ENCODE results near the gene CCL4.
"Not testable (repeated sequence)": the region's sequence is repeated elsewhere in the genome, so short reads cannot be mapped to it uniquely, and the experiment has no call there.

DNA sequence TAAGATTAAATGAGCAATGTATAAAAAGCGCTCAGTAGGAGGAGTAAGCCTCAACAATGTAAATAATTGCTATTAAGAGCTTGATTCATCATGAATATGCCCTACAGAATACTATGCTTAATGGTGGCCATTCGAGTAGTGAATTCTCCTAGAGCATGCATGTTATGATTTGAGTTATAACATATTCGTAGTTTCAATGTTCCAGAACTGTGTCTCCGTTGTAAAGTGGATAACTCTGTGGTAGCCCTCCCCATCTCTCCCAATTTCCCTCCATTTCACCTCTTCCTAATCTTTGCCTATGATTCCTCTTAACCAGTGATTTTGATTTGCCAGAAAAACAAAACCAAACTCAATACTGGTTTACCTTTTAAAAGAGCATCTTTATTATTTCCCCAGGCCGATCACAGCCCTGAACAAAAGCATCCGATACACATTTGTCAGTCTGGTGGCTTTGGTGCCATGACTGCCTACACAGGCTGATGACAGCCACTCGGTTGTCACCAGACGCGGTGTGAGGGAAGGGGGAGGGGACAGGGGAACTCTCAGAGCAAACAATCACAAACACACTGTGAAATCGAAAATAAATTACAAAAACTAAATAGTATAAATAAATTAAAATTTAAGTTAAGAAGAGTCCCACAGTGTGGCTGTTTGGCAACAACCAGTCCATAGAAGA, 15.6 kb upstream of the CCL4 start:
- TF ChIP-seq CTCF (conservative IDR thresholded peaks at IDR 0.05; ENCODE audit: low read length); EZH2phosphoT487 (IDR thresholded peaks at IDR 0.05; ENCODE audit: borderline replicate concordance): not testable (repeated sequence)
